Activated CD8-positive, alpha-beta memory T cell treated with anti-CD3 and anti-CD28 coated beads, Interleukin-2, amount 10 ng/mL, durations not matched to agents 7 days and 5 days (primary cell): ENCODE results near the gene HIP1. TPM values are rescaled to one million over a fixed set of nuclear protein-coding genes. Genes with fewer than 3 reads are reported as not detected.

Experiments
- ATAC-seq: fragments of 150-1000 bp; cut with Tn5 transposase; one replicate; pipeline ENCODE4 v1.10.0; 2021; ENCODE audit warnings: moderate library complexity
- CTCF ChIA-PET: fragments of 350-600 bp; sonication (Branson Sonifier 250); formaldehyde crosslinking; loops from one replicate; lab custom pipeline; 2021; ENCODE audit warnings: antibody characterized with exemption; lab: Charles Lee
- DNase-seq: peaks from one replicate; pipeline ENCODE4 v3.0.0-alpha.2; 2020
- H3K27ac Mint-ChIP-seq: one replicate; pipeline ENCODE4 v1.8.0; 2021; ENCODE audit warnings: mild to moderate bottlenecking, mixed read lengths
- H3K27me3 Mint-ChIP-seq: one replicate; pipeline ENCODE4 v1.8.0; 2021; ENCODE audit warnings: mixed read lengths
- H3K36me3 Mint-ChIP-seq: one replicate; pipeline ENCODE4 v1.8.0; 2021; ENCODE audit warnings: mild to moderate bottlenecking, mixed read lengths
- H3K4me1 Mint-ChIP-seq: one replicate; pipeline ENCODE4 v1.8.0; 2021; ENCODE audit warnings: mixed read lengths
- H3K4me3 Mint-ChIP-seq: one replicate; pipeline ENCODE4 v1.8.0; 2021; ENCODE audit warnings: mild to moderate bottlenecking, moderate library complexity, mixed read lengths
- H3K9me3 Mint-ChIP-seq: one replicate; pipeline ENCODE4 v1.8.0; 2022; ENCODE audit warnings: low read depth, mixed read lengths
- total RNA-seq, 2 experiments: library from RNA; stranded (reverse); gene quantifications; one replicate each; pipeline ENCODE4 v1.2.3, GENCODE V29; 2021

The HIP1 gene
- total RNA-seq, 2 experiments from 2014 or later, result 7.6 to 11.8 TPM

- Mint-ChIP-seq H3K9me3 (no peaks in the 10 kb centered on the region), H3K27me3 (no peaks in the 10 kb centered on the region), H3K27ac (no peak overlapping the region), H3K36me3 (no peaks in the 10 kb centered on the region), H3K4me1 (peaks cover 8% of the 10 kb centered on the region), H3K4me3 (no peak overlapping the region)
- CTCF ChIA-PET, result no interaction called here
- no peak for ATAC-seq
- no peak for DNase-seq
Observed at GRCh38 chr7:75663302-75663907, 75.3 kb downstream of the HIP1 start.

GRCh38 chr7:75662579-75663301, 76.0 kb downstream of the HIP1 start:
- H3K27me3 Mint-ChIP-seq, result no peaks in the 10 kb centered on the region
- no peak overlapping the region for H3K4me3 Mint-ChIP-seq
- CTCF ChIA-PET, result no interaction called here
- DNase-seq, result no peak
- no peak for ATAC-seq
- H3K36me3 Mint-ChIP-seq, result no peaks in the 10 kb centered on the region
- no peaks in the 10 kb centered on the region for H3K9me3 Mint-ChIP-seq
- H3K4me1 Mint-ChIP-seq, result peaks cover 8% of the 10 kb centered on the region
- H3K27ac Mint-ChIP-seq, result no peak overlapping the region

- ATAC-seq, result no peak
- Mint-ChIP-seq H3K36me3 (no peaks in the 10 kb centered on the region), H3K4me1 (peaks cover 8% of the 10 kb centered on the region), H3K27me3 (no peaks in the 10 kb centered on the region), H3K27ac (no peak overlapping the region), H3K9me3 (no peaks in the 10 kb centered on the region), H3K4me3 (no peak overlapping the region)
- DNase-seq, result no peak
- CTCF ChIA-PET, result no interaction called here
Observed at GRCh38 chr7:75660566-75661215, 78.0 kb downstream of the HIP1 start.

GRCh38 chr7:75658802-75659201, 79.9 kb downstream of the HIP1 start:
- ATAC-seq, result no peak
- CTCF ChIA-PET, result no interaction called here
- Mint-ChIP-seq H3K36me3 (no peaks in the 10 kb centered on the region), H3K27me3 (no peaks in the 10 kb centered on the region), H3K27ac (no peak overlapping the region), H3K9me3 (no peaks in the 10 kb centered on the region), H3K4me3 (no peak overlapping the region), H3K4me1 (peaks cover 8% of the 10 kb centered on the region)
- DNase-seq, result no peak

- CTCF ChIA-PET, result no interaction called here
- H3K4me3 Mint-ChIP-seq, result no peak overlapping the region
- no peaks in the 10 kb centered on the region for H3K9me3 Mint-ChIP-seq
- H3K27me3 Mint-ChIP-seq, result no peaks in the 10 kb centered on the region
- H3K27ac Mint-ChIP-seq, result no peak overlapping the region
- DNase-seq (no peak), ATAC-seq (no peak)
- peaks cover 8% of the 10 kb centered on the region for H3K4me1 Mint-ChIP-seq
- no peaks in the 10 kb centered on the region for H3K36me3 Mint-ChIP-seq
Observed at GRCh38 chr7:75658369-75658768, 80.4 kb downstream of the HIP1 start.

GRCh38 chr7:75657866-75658265, 80.9 kb downstream of the HIP1 start:
- no peak overlapping the region for H3K4me3 Mint-ChIP-seq
- CTCF ChIA-PET, result no interaction called here
- H3K27ac Mint-ChIP-seq, result no peak overlapping the region
- no peaks in the 10 kb centered on the region for H3K27me3 Mint-ChIP-seq
- no peaks in the 10 kb centered on the region for H3K9me3 Mint-ChIP-seq
- H3K4me1 Mint-ChIP-seq, result peaks cover 5% of the 10 kb centered on the region
- H3K36me3 Mint-ChIP-seq, result no peaks in the 10 kb centered on the region
- ATAC-seq (no peak), DNase-seq (no peak)

- H3K27me3 Mint-ChIP-seq, result no peaks in the 10 kb centered on the region
- ATAC-seq, result no peak
- H3K9me3 Mint-ChIP-seq, result no peaks in the 10 kb centered on the region
- no peak for DNase-seq
- CTCF ChIA-PET, result no interaction called here
- no peaks in the 10 kb centered on the region for H3K4me1 Mint-ChIP-seq
- H3K4me3 Mint-ChIP-seq, result no peak overlapping the region
- no peaks in the 10 kb centered on the region for H3K36me3 Mint-ChIP-seq
- H3K27ac Mint-ChIP-seq, result no peak overlapping the region
Observed at GRCh38 chr7:75656740-75657139, 82.0 kb downstream of the HIP1 start.

- no peaks in the 10 kb centered on the region for H3K4me1 Mint-ChIP-seq
Observed at GRCh38 chr7:75655536-75655935, 83.2 kb downstream of the HIP1 start.

GRCh38 chr7:75654855-75655254, 83.9 kb downstream of the HIP1 start:
- Mint-ChIP-seq H3K36me3 (no peaks in the 10 kb centered on the region), H3K4me1 (no peaks in the 10 kb centered on the region), H3K4me3 (no peak overlapping the region), H3K9me3 (no peaks in the 10 kb centered on the region), H3K27ac (no peak overlapping the region), H3K27me3 (no peaks in the 10 kb centered on the region)
- CTCF ChIA-PET, result no interaction called here
- ATAC-seq (no peak), DNase-seq (no peak)

More at GRCh38 chr7:75655536-75655935, 83.2 kb downstream of the HIP1 start:
- CTCF ChIA-PET, result no interaction called here
- no peak for DNase-seq
- no peak overlapping the region for H3K27ac Mint-ChIP-seq
- no peak for ATAC-seq
- no peaks in the 10 kb centered on the region for H3K27me3 Mint-ChIP-seq
- no peaks in the 10 kb centered on the region for H3K36me3 Mint-ChIP-seq
- no peak overlapping the region for H3K4me3 Mint-ChIP-seq
- H3K9me3 Mint-ChIP-seq, result no peaks in the 10 kb centered on the region

- H3K4me1 Mint-ChIP-seq, result no peaks in the 10 kb centered on the region
- no peak overlapping the region for H3K4me3 Mint-ChIP-seq
- CTCF ChIA-PET, result no interaction called here
Observed at GRCh38 chr7:75653651-75654050, 85.1 kb downstream of the HIP1 start.

GRCh38 chr7:75652788-75653187, 86.0 kb downstream of the HIP1 start:
- CTCF ChIA-PET, result no interaction called here

More at GRCh38 chr7:75653651-75654050, 85.1 kb downstream of the HIP1 start:
- ATAC-seq, result no peak
- no peak for DNase-seq
- Mint-ChIP-seq H3K27me3 (no peaks in the 10 kb centered on the region), H3K36me3 (no peaks in the 10 kb centered on the region), H3K9me3 (no peaks in the 10 kb centered on the region), H3K27ac (no peak overlapping the region)

GRCh38 chr7:75650681-75651080, 88.1 kb downstream of the HIP1 start:
- Mint-ChIP-seq H3K36me3 (no peaks in the 10 kb centered on the region), H3K4me3 (no peak overlapping the region), H3K27ac (no peak overlapping the region), H3K4me1 (no peaks in the 10 kb centered on the region), H3K27me3 (no peaks in the 10 kb centered on the region), H3K9me3 (no peaks in the 10 kb centered on the region)
- DNase-seq (no peak), ATAC-seq (no peak)
- CTCF ChIA-PET, result no interaction called here

More at GRCh38 chr7:75652788-75653187, 86.0 kb downstream of the HIP1 start:
- H3K9me3 Mint-ChIP-seq, result no peaks in the 10 kb centered on the region
- no peaks in the 10 kb centered on the region for H3K4me1 Mint-ChIP-seq
- no peaks in the 10 kb centered on the region for H3K36me3 Mint-ChIP-seq
- H3K4me3 Mint-ChIP-seq, result no peak overlapping the region
- no peak overlapping the region for H3K27ac Mint-ChIP-seq
- H3K27me3 Mint-ChIP-seq, result no peaks in the 10 kb centered on the region
- DNase-seq (no peak), ATAC-seq (no peak)

GRCh38 chr7:75650062-75650461, 88.7 kb downstream of the HIP1 start:
- ATAC-seq, result no peak
- no peaks in the 10 kb centered on the region for H3K27me3 Mint-ChIP-seq
- H3K27ac Mint-ChIP-seq, result no peak overlapping the region
- DNase-seq, result no peak
- H3K36me3 Mint-ChIP-seq, result no peaks in the 10 kb centered on the region
- CTCF ChIA-PET, result no interaction called here
- no peaks in the 10 kb centered on the region for H3K9me3 Mint-ChIP-seq
- no peaks in the 10 kb centered on the region for H3K4me1 Mint-ChIP-seq
- no peak overlapping the region for H3K4me3 Mint-ChIP-seq

GRCh38 chr7:75649462-75649861, 89.3 kb downstream of the HIP1 start:
- H3K4me1 Mint-ChIP-seq, result no peaks in the 10 kb centered on the region
- no peaks in the 10 kb centered on the region for H3K27me3 Mint-ChIP-seq
- no peaks in the 10 kb centered on the region for H3K36me3 Mint-ChIP-seq
- no peaks in the 10 kb centered on the region for H3K9me3 Mint-ChIP-seq
- DNase-seq, result no peak
- H3K27ac Mint-ChIP-seq, result no peak overlapping the region
- CTCF ChIA-PET, result no interaction called here
- no peak overlapping the region for H3K4me3 Mint-ChIP-seq
- no peak for ATAC-seq
